GM19397 (cell line): ENCODE data around the gene TMBIM1.

Source experiments
- ATAC-seq: cut with Tn5 transposase; IDR thresholded peaks from one replicate; pipeline ENCODE4 v1.9.1; 2021; ENCODE audit warnings: mild to moderate bottlenecking, moderate library complexity; ENCODE audit not compliant: unreplicated experiment

The TMBIM1 gene, protein sequence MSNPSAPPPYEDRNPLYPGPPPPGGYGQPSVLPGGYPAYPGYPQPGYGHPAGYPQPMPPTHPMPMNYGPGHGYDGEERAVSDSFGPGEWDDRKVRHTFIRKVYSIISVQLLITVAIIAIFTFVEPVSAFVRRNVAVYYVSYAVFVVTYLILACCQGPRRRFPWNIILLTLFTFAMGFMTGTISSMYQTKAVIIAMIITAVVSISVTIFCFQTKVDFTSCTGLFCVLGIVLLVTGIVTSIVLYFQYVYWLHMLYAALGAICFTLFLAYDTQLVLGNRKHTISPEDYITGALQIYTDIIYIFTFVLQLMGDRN

DNA sequence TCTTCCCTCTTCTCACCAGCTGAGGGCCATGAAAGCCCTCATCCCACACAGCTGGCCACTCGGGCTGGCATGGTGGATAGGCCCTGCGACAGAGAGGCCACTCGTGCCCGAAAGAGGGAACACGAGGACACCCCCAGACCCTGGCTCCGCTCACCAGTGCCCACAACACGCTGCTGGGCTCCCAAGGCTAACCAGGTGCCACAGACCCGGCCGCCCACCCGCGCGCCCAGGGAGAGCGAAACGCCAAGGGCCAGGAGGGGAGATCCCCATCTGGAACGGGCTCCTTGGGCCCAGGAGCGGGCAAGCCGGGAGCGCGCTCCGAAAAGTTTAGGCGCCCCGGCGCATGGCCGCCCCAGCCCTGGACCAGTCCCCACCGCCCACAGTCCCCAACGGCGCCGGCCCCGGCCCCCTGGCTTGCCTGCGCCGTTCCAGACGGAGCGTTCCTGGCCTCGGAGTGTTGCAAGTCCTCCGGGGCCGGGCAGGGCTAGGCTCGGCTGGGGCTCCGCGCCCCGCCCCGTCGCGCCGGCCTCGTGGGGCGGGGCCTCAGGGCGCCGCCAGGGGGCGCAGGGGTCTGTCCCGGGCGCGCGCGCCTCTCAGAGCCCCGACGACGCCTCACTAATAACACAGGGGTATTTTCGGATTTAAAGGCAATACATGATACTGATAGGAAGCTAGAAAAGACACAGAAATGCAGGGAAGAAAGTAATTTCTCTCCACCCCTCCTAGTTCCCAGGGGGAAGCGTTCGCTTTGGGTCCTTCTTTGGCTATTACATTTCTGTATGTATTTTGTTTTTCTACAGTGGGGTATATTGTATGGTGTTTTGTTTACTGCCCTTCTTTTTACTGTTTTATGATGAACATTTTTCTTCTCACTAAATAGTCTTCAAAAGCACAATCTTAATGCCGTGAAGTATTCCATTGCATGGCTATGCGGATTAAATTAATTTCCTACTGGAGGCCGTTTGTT lies at the start of gene TMBIM1:
TSS of gene TMBIM1 (minus strand) at position 456 of the 967 bp plus-strand sequence. CDS start 10,362 bp downstream, outside the sequence.
- peak; percentile 73 for ATAC-seq

DNA sequence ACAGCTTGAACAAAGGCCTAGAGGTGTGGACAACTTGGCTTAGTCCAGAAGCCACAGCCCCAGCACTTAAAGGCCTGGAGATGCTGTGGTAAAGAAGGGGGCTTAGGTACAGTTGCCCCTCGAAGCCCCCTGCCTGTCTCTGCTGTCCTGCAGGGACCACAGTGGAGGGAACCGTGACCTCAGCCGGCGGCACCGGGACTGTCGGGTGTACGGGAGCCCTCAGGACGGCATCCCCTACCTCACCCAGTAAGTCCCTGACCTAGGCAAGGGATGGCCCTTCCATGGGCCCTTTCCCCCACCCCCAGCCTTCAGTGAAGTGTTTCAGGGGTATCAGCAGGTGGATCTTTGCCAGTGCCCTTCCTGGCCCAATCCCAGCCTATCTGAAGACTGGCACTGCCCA lies 49.1 kb upstream of the TMBIM1 start:
- no peak for ATAC-seq

DNA sequence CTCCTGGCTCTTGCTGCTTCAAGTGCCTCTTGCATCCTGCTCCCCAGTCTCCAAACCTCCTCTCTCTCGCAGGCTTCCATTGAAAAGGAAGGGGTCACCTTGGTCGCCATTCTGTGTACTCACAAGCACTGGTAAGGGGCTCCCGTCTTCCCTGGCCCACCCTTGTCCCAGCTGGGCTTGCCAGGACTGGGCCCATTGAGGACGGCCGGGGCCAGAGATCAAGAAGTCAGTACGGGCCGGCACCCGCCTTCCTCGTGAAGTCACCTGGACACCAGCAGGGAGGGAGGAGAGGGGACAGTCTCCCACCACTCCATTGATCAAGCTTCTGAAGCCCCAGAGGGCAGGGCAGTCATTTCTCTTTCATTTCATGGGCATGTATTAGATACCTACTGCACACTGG lies 48.4 kb upstream of the TMBIM1 start:
- no peak for ATAC-seq

DNA sequence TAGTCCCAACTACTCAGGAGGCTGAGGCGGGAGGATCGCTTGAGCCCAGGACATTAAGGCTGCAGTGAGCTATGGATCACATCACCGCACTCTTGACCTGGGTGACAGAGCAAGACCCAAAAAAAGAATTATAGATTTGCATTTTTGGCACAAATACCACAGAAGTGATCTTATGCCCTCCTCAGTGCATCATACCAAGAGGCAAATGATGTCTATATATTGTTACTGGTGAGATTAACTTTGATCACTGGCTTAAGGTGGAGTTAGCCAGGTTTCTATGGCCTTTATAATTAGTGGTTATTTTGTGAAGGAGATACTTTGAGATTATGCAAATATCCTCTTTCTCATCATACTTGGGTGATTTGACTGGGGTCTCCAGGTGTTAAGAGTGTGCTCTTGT lies 42.2 kb upstream of the TMBIM1 start:
- no peak for ATAC-seq

DNA sequence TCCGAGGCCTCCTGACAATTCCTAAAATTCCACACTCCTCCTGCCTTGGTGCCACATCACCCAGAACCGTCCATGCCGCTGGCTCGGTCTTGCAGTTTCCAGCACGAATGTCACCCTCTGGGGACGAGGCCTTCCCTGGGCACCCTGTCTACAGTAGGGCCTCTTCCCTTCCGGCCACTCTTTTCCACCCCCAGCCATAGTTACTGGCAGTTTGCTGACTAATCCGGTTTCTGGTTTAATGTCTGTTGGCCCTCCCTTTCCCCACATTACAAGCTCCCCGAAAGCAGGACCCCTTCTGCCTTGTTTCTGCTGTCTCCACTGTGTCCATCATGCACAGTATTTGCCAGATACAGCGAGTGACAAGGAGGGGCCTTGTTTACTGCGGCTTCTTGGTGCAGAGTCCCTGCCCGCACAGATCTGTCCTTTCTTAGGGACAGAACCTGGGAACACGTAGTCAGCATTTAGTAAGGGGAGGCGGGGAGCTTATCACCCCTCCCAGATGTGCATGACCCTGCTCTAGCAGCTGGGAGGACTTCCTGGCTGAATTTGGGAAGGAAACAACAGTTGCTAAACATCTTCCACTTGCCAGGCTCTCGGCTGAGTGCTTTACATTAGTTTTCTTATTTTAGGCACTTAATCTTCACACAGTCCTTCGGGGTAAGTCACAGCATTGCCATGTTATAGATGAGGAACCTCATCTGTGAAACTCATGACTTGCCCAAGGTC lies 40.8 kb upstream of the TMBIM1 start:
- no peak for ATAC-seq

DNA sequence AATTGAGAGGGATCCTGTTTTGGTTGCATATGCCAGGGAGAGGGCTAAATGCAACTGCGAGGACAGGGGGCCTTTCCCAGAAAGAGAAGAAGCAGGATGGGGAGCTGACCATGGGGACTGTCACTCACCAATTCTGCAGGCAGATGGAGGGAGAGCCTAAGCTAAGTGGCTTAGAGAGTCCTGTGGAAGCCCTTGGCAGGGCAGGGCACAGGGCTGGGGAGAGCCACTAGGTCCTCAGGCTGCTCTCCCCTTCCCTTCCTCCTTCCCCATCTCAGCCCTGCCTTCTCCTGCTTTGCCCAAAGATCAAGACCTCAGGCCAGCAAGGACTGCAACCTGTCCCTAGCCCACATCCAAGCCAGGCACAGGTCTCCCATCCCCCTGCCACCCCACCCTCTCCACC lies 40.0 kb upstream of the TMBIM1 start:
- no peak for ATAC-seq

DNA sequence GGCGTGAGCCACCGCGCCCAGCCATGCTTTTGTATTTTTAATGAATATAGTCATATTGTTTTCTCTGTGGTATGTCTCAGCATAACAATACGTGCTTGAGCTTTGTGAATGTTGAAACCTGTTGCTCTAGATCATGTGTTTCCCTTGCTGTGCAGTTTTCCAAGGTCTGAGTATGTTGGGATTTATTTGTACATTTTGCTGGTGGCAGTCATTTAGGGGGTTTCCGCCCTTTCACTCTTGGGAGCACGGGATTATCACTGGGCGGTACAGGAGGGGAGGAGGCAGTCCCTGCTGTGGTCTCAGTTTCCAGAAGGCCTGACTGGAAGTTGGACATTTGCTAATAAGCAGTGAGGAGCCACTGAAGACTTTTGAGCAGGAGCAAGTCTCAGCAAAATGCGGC lies 39.4 kb upstream of the TMBIM1 start:
- no peak for ATAC-seq

DNA sequence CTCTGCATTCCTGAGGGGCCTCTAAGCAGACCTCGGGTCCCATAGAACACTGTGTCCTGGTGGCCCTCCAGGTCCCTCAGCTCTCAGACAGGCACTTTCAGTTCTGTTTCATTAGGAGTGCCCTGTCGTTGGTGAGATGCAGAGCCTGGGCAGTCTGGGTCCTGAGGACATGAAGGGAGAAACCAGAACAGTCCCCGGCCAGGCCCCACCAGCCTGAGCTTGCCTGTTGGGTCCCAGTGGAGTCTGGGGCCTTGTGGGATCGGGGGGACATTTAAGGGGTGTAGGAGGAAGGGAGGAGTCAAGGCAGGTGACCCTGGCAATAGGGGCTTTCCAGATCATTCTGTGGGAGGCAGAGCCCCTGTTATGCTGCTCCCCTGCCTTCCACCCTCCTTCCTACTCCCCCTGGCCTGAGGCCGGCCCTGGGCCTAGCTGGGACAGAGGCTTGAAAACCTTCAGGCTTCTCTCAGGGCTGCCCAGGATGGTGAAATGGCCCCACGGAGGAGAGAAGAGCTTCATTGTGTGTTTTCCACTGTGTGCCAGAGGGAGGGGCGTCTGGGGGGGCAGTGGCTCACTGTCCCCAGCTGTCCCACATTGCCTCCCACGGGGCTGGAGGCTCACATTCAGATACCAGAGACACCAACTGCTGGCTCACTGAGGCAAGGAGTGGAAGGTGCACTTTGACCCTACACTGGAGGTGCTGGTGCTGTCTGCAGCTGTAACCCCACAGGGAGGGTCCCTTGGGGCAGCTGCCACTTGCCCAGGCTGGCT lies 37.7 kb upstream of the TMBIM1 start:
- ATAC-seq: peak; percentile 45

DNA sequence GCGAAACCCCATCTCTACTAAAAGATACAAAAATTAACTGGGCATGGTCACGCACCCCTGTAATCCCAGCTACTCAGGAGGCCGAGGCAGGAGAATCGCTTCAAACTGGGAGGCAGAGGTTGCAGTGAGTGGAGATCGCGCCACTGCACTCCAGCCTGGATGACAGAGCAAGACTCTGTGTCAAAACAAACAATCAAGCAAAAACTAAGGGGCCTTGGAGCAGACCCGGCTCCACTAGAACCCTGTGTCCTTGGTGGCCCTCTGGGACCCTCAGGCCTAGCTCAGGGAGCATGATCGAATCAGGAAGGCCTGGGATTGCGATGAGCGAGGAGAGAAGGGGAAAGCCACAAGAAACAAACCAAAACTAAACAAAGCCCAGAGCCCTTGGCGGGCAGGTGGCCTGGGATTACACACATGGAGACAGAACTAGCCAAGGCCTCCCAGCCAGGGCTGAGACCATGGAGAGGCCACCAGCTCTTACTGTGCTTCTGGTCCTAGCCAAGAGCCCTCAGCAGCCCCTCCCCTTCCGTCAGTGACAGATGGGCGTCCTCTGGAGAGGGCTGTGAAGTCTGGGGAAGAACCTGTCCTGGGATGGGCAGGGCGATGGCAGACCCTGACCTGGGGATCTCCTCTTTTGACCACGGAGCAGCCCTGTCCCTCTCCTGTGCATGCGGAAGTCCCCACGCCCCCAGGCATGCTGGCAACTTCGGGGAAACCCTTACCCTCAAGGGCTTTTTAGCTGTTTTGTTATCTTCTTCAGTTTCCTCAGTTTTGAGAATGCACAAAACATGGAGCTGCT lies 36.9 kb upstream of the TMBIM1 start:
- peak; percentile 52 for ATAC-seq

DNA sequence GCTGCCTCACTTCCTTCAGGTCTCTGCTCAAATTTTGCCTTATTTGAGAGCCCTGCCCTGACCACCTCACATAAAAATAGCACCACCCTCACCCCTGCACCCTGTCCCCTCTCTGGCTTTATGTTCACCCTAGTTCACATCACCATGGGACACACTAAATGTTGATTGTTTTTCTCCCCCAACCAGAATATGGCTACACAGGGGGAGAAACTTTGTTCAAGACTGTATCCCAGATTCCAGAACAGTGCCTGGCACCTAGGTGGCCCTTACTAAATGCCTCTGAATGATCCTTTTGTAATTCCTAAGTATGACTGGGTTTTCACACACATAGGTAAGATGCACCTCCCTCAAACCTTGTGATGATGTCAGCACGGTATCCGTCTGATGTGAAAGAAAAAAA lies 36.0 kb upstream of the TMBIM1 start:
- ATAC-seq: no peak

DNA sequence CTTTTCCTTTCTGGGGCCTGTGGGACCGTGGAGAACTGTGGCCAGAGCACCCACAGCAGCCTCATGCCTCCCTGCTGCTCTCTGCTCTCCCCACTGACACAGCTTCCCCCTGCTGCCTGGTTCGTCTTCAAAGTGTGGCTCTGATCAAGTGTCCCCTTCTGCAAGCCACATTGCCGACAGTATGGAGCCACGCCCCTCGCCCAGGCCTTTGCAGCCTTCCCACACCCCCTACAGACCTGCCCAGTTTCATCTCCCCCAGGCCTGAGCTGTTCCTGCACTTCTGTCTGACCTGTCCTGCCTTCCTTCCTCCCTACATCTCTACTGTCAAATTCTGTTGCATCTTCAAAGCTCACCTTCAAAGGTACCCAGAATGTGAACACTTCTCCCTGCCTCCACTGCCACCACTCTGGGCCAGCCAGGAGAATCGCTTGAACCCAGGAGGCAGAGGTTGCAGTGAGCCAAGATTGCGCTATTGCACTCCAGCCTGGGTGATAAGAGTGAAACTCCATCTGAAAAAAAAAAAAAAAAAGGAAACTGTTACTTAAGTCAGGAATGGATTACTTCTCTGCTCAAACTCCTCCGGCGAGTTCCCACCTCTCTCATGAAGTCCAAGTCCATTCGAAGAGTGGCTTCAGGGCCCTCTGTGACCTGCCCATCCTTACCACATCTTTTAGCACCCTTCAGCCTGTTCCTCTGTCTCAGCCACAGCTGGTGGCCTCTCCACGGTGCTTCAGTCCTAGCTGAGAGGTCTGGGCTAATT lies 35.3 kb upstream of the TMBIM1 start:
- ATAC-seq: no peak

DNA sequence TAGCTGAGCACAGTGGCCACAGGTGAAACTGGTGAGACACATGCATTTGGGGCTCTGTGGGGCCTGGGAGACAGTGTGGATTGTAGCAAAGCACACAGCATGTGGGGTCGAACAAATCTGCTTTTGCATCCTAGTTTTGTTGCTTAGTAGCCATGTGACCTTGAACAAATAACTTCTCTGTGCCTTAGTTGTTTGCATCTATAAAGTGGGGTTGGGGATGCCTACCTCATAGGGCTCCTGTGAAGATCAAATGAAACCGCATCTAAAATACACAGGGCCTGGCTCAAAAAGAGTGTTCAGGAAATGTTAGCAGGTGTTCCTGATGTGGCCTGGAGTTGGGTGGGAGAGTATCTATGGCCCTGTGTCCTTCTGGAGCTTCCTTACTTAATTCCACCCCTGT lies 34.0 kb upstream of the TMBIM1 start:
- no peak for ATAC-seq

DNA sequence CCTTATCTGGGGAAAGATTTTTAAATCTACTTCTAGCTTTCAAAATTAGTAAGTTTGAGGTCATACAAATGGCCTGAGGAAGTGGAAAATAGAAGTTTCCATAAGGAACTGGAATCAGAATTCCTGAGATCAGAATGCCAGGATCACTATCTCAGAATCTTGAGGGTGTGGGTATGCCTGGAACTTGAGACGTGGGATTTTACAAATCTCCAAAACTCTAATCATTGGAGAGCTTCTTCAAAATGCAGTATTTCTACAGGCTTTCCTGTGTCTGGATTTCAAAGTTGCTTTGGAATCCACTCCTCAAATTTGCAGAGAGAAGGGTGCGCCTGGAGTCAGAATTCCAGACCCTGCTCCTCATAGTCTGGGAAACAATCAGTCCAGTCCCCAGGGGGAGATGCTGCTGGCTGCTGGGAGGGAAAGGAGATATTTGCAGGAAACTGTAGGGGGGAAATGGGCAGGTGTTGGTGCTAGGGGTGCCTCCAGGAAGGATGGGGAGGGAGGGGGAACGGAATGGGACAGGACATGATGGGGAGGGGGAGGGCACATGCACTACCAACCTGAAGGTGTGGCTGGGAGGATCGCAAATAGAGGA lies 33.4 kb upstream of the TMBIM1 start:
- no peak for ATAC-seq

DNA sequence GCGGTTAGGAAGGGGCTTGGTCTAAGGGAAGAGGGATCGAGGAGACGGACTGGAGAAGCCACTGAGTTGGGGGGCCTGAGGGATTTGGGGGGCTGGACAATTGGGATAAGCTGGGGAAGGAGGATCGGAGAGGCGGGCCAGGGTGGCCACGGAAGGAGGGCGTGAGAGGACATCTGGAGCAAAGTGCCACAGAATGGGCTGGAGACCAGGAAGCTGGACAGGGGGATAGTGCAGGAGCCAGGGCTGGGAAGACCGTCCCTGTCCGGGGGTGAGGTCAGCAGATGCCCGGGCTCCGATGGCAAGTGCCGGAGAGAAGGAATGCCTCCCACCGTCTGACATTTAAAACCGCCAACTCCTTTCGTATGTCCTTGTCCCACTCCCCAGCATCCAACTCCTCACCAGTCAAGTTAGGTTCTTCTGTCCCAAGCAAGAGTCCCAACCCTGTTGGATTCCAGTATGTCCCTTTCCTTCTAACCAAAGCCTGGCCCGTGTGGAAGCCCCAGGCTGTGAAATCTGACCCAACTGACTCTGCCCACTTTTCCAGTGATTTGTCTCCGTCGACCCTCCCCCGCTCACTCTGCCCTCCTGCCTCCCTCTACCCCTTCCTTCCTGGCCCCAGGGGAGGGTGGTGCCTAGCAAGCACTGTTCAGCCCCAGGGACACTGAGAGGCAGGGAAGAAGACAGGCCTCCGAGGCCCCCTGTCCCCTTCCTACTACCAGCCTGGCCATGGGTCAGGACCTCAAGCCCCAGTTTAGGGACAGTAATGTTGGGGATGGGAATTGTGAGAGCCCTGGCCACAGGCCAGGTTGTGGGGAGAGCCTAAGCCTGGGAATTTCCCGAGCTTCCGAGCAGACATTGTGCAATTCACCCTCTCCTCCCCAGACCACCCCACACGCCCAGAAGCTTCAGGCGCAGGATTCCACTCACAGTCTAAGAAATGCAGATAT lies 31.5 kb upstream of the TMBIM1 start:
- no peak for ATAC-seq

DNA sequence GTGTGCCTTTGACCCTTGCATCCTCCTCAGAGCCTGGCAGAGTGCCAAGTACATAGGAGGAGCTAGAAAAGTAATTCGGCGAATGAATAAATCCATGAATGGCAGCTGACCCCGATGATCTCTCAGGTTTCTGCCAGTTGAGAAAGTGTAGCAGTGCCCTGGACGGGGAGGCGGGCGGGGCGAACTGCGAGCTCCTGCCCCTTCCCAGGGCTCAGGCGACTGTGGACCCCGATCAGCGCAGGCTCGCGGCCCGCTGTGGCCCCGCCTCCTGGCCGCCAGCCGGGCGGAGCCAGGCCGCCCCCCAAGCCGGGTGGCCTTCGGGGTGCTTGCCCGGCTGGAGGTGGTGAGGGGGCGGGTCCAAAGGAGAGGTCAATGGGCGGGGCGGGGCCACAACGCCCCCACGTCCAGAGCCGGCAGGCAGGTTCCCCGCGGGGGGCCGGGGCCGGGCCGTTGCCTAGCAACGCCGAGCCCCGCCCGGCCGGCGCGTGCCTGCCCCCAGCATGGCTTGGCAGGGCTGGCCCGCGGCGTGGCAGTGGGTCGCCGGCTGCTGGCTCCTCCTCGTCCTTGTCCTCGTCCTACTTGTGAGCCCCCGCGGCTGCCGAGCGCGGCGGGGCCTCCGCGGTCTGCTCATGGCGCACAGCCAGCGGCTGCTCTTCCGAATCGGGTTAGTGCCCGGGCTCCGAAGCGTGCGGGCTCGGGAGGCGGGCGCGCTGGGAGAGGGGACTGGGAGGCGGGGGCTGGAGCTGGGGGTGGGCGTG lies 30.6 kb upstream of the TMBIM1 start:
- peak; percentile 69 for ATAC-seq

DNA sequence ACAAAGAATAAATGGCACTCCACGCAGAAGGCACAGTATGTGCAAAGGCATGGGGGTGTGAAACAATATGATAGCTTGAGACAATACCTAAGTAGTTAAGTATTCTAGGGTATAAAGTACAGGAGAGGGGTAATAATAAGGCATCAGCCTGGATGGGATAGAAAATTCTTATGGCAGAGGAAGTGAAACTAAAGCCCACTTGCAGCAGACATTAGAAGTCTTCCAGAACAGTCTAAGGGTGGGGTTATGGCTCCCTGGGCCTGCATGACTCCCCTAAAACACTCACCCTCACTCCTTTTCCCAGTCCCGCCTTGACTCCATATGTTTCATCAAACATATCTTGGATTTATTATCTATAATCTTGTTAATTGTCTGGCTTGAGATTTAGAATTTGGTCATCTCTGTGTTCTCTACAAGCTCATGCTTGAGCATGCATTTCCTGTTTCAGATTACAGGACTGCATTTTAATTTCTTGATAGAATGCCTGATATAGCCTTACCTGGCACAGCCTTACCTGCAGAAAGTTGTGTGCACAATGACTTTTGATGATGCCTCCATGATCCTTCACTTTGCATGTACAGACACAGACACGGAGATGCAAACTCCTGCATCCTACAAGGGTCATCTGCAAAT lies 28.5 kb upstream of the TMBIM1 start:
- no peak for ATAC-seq
